ENCODE measurements around the gene C1orf94.

C1orf94 gene

DNA sequence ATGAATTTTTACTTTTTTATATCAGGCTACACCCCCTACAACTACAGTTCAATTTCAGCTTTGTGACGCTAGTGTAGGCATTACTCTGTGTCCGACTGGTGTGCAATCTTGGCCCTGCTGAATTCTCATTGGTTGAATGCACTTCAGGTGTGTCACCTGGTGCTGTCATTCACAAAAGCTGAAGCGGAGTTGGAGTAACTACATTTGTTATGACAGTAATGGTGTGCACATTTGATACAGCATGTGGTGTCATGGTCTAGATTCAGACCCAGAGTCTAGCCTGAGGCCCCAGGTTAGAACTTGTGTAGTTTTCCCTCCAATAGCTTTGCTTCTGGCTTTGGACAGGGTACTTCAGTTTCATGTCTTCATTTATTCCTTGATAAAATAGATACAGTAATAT is 88.7 kb downstream of the C1orf94 start:
- H3K79me2 ChIP-seq (ENCODE audit: control insufficient read depth, insufficient read depth, low read length, poor library complexity), result no peaks in the 10 kb centered on the region
- H3K79me1 ChIP-seq (ENCODE audit: low read length), result no peaks in the 10 kb centered on the region
- no peak for DNase-seq
- no peak overlapping the region for H3K4me3 ChIP-seq (ENCODE audit: low read depth, low read length)
- no peak overlapping the region for H3K9ac ChIP-seq (ENCODE audit: low read length)
- H3K4me1 ChIP-seq (ENCODE audit: control insufficient read depth in 1 of 2, insufficient read depth in 2 of 2, low read length in 2 of 2), result peaks cover 0 to 2% of the 10 kb centered on the region in 2 experiments
- H2BK12ac ChIP-seq (ENCODE audit: low read length), result no peak overlapping the region
- no peak overlapping the region for H3K14ac ChIP-seq (ENCODE audit: low read length)
- WGBS (ENCODE audit: extremely low coverage, insufficient coverage, insufficient read length), result no CpG with 5 or more reads among the region's 3 CpGs
- no peak overlapping the region for H3K18ac ChIP-seq (ENCODE audit: low read length)
- H4K91ac ChIP-seq (ENCODE audit: low read depth, low read length), result no peak overlapping the region
- no peak overlapping the region for H2AK5ac ChIP-seq (ENCODE audit: low read length)
- no peak overlapping the region for H2AFZ ChIP-seq (ENCODE audit: insufficient read depth, low read length, poor library complexity)
- no peak overlapping the region for H2BK5ac ChIP-seq (ENCODE audit: low read depth, low read length, poor library complexity)
- no peak overlapping the region for H4K8ac ChIP-seq (ENCODE audit: low read depth, low read length)
- H3K9me3 ChIP-seq (ENCODE audit: insufficient read depth, low read depth, low read length), result no peaks in the 10 kb centered on the region
- no peak overlapping the region for H2BK120ac ChIP-seq (ENCODE audit: insufficient read depth, low read length, poor library complexity)
- no peak overlapping the region for H3K4me2 ChIP-seq (ENCODE audit: low read length)
- H3K27me3 ChIP-seq (ENCODE audit: insufficient read depth, low read length), result no peaks in the 10 kb centered on the region
- no peak overlapping the region for H3K4ac ChIP-seq (ENCODE audit: low read depth, low read length)
- no peak overlapping the region for H4K12ac ChIP-seq (ENCODE audit: low read depth, low read length)
- no peak overlapping the region for H3K27ac ChIP-seq (ENCODE audit: low read depth, low read length)
- H3K36me3 ChIP-seq (ENCODE audit: control insufficient read depth in 1 of 2, insufficient read depth in 2 of 2, low read length in 2 of 2), result no peaks in the 10 kb centered on the region
- H3K23ac ChIP-seq (ENCODE audit: low read length), result no peak overlapping the region

GRCh38 chr1:34266127-34266951 is 89.6 kb downstream of the C1orf94 start:
- H3K79me2 ChIP-seq (ENCODE audit: control insufficient read depth, insufficient read depth, low read length, poor library complexity), result no peaks in the 10 kb centered on the region
- H3K9me3 ChIP-seq (ENCODE audit: insufficient read depth, low read depth, low read length), result no peaks in the 10 kb centered on the region
- no peak overlapping the region for H3K4ac ChIP-seq (ENCODE audit: low read depth, low read length)
- no peak overlapping the region for H2BK5ac ChIP-seq (ENCODE audit: low read depth, low read length, poor library complexity)
- no peak overlapping the region for H2BK12ac ChIP-seq (ENCODE audit: low read length)
- no peak overlapping the region for H2AFZ ChIP-seq (ENCODE audit: insufficient read depth, low read length, poor library complexity)
- H2AK5ac ChIP-seq (ENCODE audit: low read length), result no peak overlapping the region
- H4K12ac ChIP-seq (ENCODE audit: low read depth, low read length), result no peak overlapping the region
- H3K4me2 ChIP-seq (ENCODE audit: low read length), result no peak overlapping the region
- H3K79me1 ChIP-seq (ENCODE audit: low read length), result no peaks in the 10 kb centered on the region
- no peak overlapping the region for H3K27ac ChIP-seq (ENCODE audit: low read depth, low read length)
- H3K36me3 ChIP-seq (ENCODE audit: control insufficient read depth in 1 of 2, insufficient read depth in 2 of 2, low read length in 2 of 2), result no peaks in the 10 kb centered on the region
- no peak overlapping the region for H2BK120ac ChIP-seq (ENCODE audit: insufficient read depth, low read length, poor library complexity)
- H3K23ac ChIP-seq (ENCODE audit: low read length), result no peak overlapping the region
- H3K4me1 ChIP-seq (ENCODE audit: control insufficient read depth in 1 of 2, insufficient read depth in 2 of 2, low read length in 2 of 2), result peaks cover 0 to 2% of the 10 kb centered on the region in 2 experiments
- H3K9ac ChIP-seq (ENCODE audit: low read length), result no peak overlapping the region
- no peak overlapping the region for H3K18ac ChIP-seq (ENCODE audit: low read length)
- no peak overlapping the region for H4K91ac ChIP-seq (ENCODE audit: low read depth, low read length)
- H4K8ac ChIP-seq (ENCODE audit: low read depth, low read length), result no peak overlapping the region
- no CpG with 5 or more reads among the region's 16 CpGs for WGBS (ENCODE audit: extremely low coverage, insufficient coverage, insufficient read length)
- no peak overlapping the region for H3K4me3 ChIP-seq (ENCODE audit: low read depth, low read length)
- H3K14ac ChIP-seq (ENCODE audit: low read length), result no peak overlapping the region
- H3K27me3 ChIP-seq (ENCODE audit: insufficient read depth, low read length), result no peaks in the 10 kb centered on the region
- no peak for DNase-seq

GRCh38 chr1:34267326-34267725 is 90.6 kb downstream of the C1orf94 start:
- H4K12ac ChIP-seq (ENCODE audit: low read depth, low read length), result no peak overlapping the region
- no peaks in the 10 kb centered on the region for H3K36me3 ChIP-seq (ENCODE audit: control insufficient read depth in 1 of 2, insufficient read depth in 2 of 2, low read length in 2 of 2)
- H3K9ac ChIP-seq (ENCODE audit: low read length), result no peak overlapping the region
- H3K27me3 ChIP-seq (ENCODE audit: insufficient read depth, low read length), result no peaks in the 10 kb centered on the region
- H2BK120ac ChIP-seq (ENCODE audit: insufficient read depth, low read length, poor library complexity), result no peak overlapping the region
- no peak overlapping the region for H2AFZ ChIP-seq (ENCODE audit: insufficient read depth, low read length, poor library complexity)
- no peak overlapping the region for H3K4ac ChIP-seq (ENCODE audit: low read depth, low read length)
- H2BK12ac ChIP-seq (ENCODE audit: low read length), result no peak overlapping the region
- H3K9me3 ChIP-seq (ENCODE audit: insufficient read depth, low read depth, low read length), result no peaks in the 10 kb centered on the region
- no peaks in the 10 kb centered on the region for H3K79me1 ChIP-seq (ENCODE audit: low read length)
- no CpG with 5 or more reads among the region's 5 CpGs for WGBS (ENCODE audit: extremely low coverage, insufficient coverage, insufficient read length)
- no peak overlapping the region for H3K14ac ChIP-seq (ENCODE audit: low read length)
- H3K4me3 ChIP-seq (ENCODE audit: low read depth, low read length), result no peak overlapping the region
- no peak overlapping the region for H2AK5ac ChIP-seq (ENCODE audit: low read length)
- H2BK5ac ChIP-seq (ENCODE audit: low read depth, low read length, poor library complexity), result no peak overlapping the region
- H3K23ac ChIP-seq (ENCODE audit: low read length), result no peak overlapping the region
- no peak overlapping the region for H3K4me2 ChIP-seq (ENCODE audit: low read length)
- no peak for DNase-seq
- H3K27ac ChIP-seq (ENCODE audit: low read depth, low read length), result no peak overlapping the region
- H3K79me2 ChIP-seq (ENCODE audit: control insufficient read depth, insufficient read depth, low read length, poor library complexity), result no peaks in the 10 kb centered on the region
- H3K18ac ChIP-seq (ENCODE audit: low read length), result no peak overlapping the region
- H4K91ac ChIP-seq (ENCODE audit: low read depth, low read length), result no peak overlapping the region
- peaks cover 0 to 2% of the 10 kb centered on the region in 2 experiments for H3K4me1 ChIP-seq (ENCODE audit: control insufficient read depth in 1 of 2, insufficient read depth in 2 of 2, low read length in 2 of 2)
- no peak overlapping the region for H4K8ac ChIP-seq (ENCODE audit: low read depth, low read length)

DNA sequence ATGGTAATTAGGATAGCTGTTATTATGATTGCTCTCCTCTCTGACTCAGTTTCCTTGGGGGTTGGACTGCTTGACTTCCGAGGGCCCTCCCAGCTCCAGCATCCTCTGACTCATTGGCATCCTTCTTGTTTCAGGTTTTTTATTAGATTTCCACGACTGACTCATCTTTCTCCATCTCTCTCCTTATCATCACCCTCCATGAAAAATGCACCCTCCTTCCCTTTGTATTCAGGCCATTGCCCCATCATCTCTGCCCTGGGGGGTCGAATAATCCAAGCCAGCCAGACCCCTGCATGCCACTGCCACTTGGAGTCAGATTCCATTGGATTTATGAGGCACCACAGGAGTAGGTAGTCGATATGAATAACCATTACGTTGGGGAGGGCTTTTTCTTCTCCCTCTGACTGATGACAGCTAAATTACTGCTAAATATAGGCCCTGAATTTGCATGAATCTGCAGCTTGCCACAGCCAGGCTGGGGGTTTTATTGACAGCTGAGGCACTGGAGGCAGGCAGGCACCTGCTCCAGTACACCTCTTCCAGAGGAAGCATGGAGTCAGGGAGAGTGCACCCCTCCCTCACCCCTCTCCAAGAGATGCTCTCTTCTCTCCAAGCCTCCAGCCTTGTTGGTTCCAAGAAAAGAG is 91.7 kb downstream of the C1orf94 start:
- no peak overlapping the region for H3K14ac ChIP-seq (ENCODE audit: low read length)
- no peak overlapping the region for H2BK5ac ChIP-seq (ENCODE audit: low read depth, low read length, poor library complexity)
- H4K12ac ChIP-seq (ENCODE audit: low read depth, low read length), result no peak overlapping the region
- H2AK5ac ChIP-seq (ENCODE audit: low read length), result no peak overlapping the region
- H3K27ac ChIP-seq (ENCODE audit: low read depth, low read length), result no peak overlapping the region
- no peak overlapping the region for H3K4ac ChIP-seq (ENCODE audit: low read depth, low read length)
- no peak overlapping the region for H3K18ac ChIP-seq (ENCODE audit: low read length)
- no peaks in the 10 kb centered on the region for H3K9me3 ChIP-seq (ENCODE audit: insufficient read depth, low read depth, low read length)
- no peak overlapping the region for H3K9ac ChIP-seq (ENCODE audit: low read length)
- no peak overlapping the region for H2AFZ ChIP-seq (ENCODE audit: insufficient read depth, low read length, poor library complexity)
- no peak overlapping the region for H2BK12ac ChIP-seq (ENCODE audit: low read length)
- DNase-seq, result no peak
- no peak overlapping the region for H3K23ac ChIP-seq (ENCODE audit: low read length)
- no peak overlapping the region for H2BK120ac ChIP-seq (ENCODE audit: insufficient read depth, low read length, poor library complexity)
- H4K8ac ChIP-seq (ENCODE audit: low read depth, low read length), result no peak overlapping the region
- H3K27me3 ChIP-seq (ENCODE audit: insufficient read depth, low read length), result no peaks in the 10 kb centered on the region
- no peaks in the 10 kb centered on the region for H3K79me2 ChIP-seq (ENCODE audit: control insufficient read depth, insufficient read depth, low read length, poor library complexity)
- H3K36me3 ChIP-seq (ENCODE audit: control insufficient read depth in 1 of 2, insufficient read depth in 2 of 2, low read length in 2 of 2), result no peaks in the 10 kb centered on the region
- WGBS (ENCODE audit: extremely low coverage, insufficient coverage, insufficient read length), result no CpG with 5 or more reads among the region's 5 CpGs
- H4K91ac ChIP-seq (ENCODE audit: low read depth, low read length), result no peak overlapping the region
- no peaks in the 10 kb centered on the region for H3K79me1 ChIP-seq (ENCODE audit: low read length)
- H3K4me3 ChIP-seq (ENCODE audit: low read depth, low read length), result no peak overlapping the region
- peaks cover 0 to 2% of the 10 kb centered on the region in 2 experiments for H3K4me1 ChIP-seq (ENCODE audit: control insufficient read depth in 1 of 2, insufficient read depth in 2 of 2, low read length in 2 of 2)
- H3K4me2 ChIP-seq (ENCODE audit: low read length), result no peak overlapping the region

Data from trophoblast cell (in vitro differentiated cells and primary cell).